Panc1 (cell line): ENCODE data around the gene TGM4. TPM values are rescaled to one million over a fixed set of nuclear protein-coding genes. Genes with fewer than 3 reads are reported as not detected.

Source experiments
- ATAC-seq: fragments of 200-7000 bp; cut with Tn5 transposase; 2 replicates; pipeline ENCODE4 v1.9.1; 2020; ENCODE audit warnings: mild to moderate bottlenecking, moderate library complexity
- BruUV-seq: library from RNA; stranded (reverse); fragments of 400-500 nt; replicated peaks from 2 replicates; lab custom pipeline; 2021; lab: Mats Ljungman, UMichigan
- CTCF ChIA-PET: fragments of 300-600 bp; sonication (Branson Sonifier 250); formaldehyde crosslinking; loops from one replicate; lab custom pipeline; 2022; ENCODE audit warnings: antibody characterized with exemption; lab: Charles Lee
- POLR2A ChIA-PET: fragments of 300-600 bp; sonication (Branson Sonifier 250); formaldehyde crosslinking; loops from one replicate; lab custom pipeline; 2022; ENCODE audit warnings: antibody characterized with exemption; lab: Charles Lee
- DNase-seq: peaks from one replicate; pipeline ENCODE4 v3.0.0-alpha.2; 2010; ENCODE audit warnings: low read depth, low spot score
- H3K27ac ChIP-seq: 2 replicates; pipeline ENCODE4 v1.5.1; 2011; ENCODE audit warnings: mild to moderate bottlenecking, low read length, inconsistent platforms
- H3K27me3 ChIP-seq: fragments of 200-500 bp; sonication (Bioruptor generic); 2 replicates; pipeline ENCODE4 v1.6.0; 2014; ENCODE audit warnings: low read length, inconsistent platforms; ENCODE audit not compliant: control insufficient read depth, insufficient read depth
- H3K36me3 ChIP-seq: fragments of 200-500 bp; sonication (Bioruptor generic); 2 replicates; pipeline ENCODE4 v1.5.1; 2014; ENCODE audit warnings: inconsistent platforms, mild to moderate bottlenecking, low read length, moderate library complexity; ENCODE audit not compliant: control insufficient read depth, insufficient read depth
- H3K4me1 ChIP-seq: 2 replicates; pipeline ENCODE4 v1.5.1; 2011; ENCODE audit warnings: inconsistent platforms, mild to moderate bottlenecking, low read length, moderate library complexity; ENCODE audit not compliant: control insufficient read depth, insufficient read depth
- H3K4me3 ChIP-seq, 2 experiments: 2 replicates each; pipeline ENCODE4 v1.5.1; 2011 to 2012; ENCODE audit warnings: low read depth in 2 of 2, low read length in 2 of 2, mild to moderate bottlenecking in 2 of 2, inconsistent platforms in 1 of 2, moderate library complexity in 1 of 2
- H3K9me3 ChIP-seq: fragments of 200-500 bp; sonication (Bioruptor generic); 2 replicates; pipeline ENCODE4 v1.5.1; 2014; ENCODE audit warnings: low read depth, mild to moderate bottlenecking, inconsistent platforms, low read length, moderate library complexity; ENCODE audit not compliant: control insufficient read depth, insufficient read depth
- CTCF ChIP-seq: fragments of 450-650 bp; IDR thresholded peaks from 2 replicates; pipeline ENCODE4 v1.5.1; 2017; ENCODE audit warnings: mild to moderate bottlenecking
- POLR2AphosphoS5 ChIP-seq: IDR thresholded peaks from 2 replicates; pipeline ENCODE4 v1.6.1; 2012; ENCODE audit warnings: mild to moderate bottlenecking, low read depth, low read length, moderate library complexity
- SIN3A ChIP-seq: IDR thresholded peaks from 2 replicates; pipeline ENCODE4 v1.6.1; 2012; ENCODE audit warnings: low read depth, mild to moderate bottlenecking, low read length, moderate library complexity, borderline replicate concordance; ENCODE audit not compliant: insufficient read depth
- TCF7L2 ChIP-seq: IDR thresholded peaks from 2 replicates; pipeline ENCODE4 v1.6.1; 2011; ENCODE audit warnings: mild to moderate bottlenecking, low read depth, low read length, inconsistent platforms
- in situ Hi-C: cut with HindIII; loops from 2 replicates; pipeline ENCODE4 v1.10.0; 2016; ENCODE audit warnings: low sequenced_read_pairs, low pct_unique_long_range_greater_than_20kb
- intact Hi-C: fragments of 100-400 bp; cut with micrococcal nuclease; formaldehyde crosslinking; loops from one replicate; pipeline ENCODE4 v1.10.0; 2022; ENCODE audit not compliant: unreplicated experiment
- total RNA-seq: library from RNA; stranded (reverse); gene quantifications from one replicate; pipeline ENCODE4 v1.2.1, GENCODE V29; 2021; ENCODE audit not compliant: unreplicated experiment
- TF ChIP-seq, protein P1 (sequence below), 2 experiments: IDR thresholded peaks; 2 replicates each; pipeline ENCODE4 v1.6.1; 2011 to 2012; ENCODE audit warnings: low read depth in 2 of 2, control low read depth in 1 of 2, low read length in 1 of 2, mild to moderate bottlenecking in 1 of 2, moderate library complexity in 1 of 2; ENCODE audit not compliant: insufficient read depth in 1 of 2

Gene TGM4
- total RNA-seq, 1 experiment from 2014 or later, result 0.46 TPM

GRCh38 chr3:44924457-44925084 is 50.2 kb downstream of the TGM4 start:
- CTCF ChIA-PET, result no interaction called here
- H3K4me1 ChIP-seq, result no peaks in the 10 kb centered on the region
- ATAC-seq (no peak), DNase-seq (no peak)
- no TSS peak for BruUV-seq
- no peaks in the 10 kb centered on the region for H3K27me3 ChIP-seq
- POLR2A ChIA-PET, result no interaction called here
- no peaks in the 10 kb centered on the region for H3K9me3 ChIP-seq
- in situ Hi-C loops (no loop called here), intact Hi-C loops (no loop called here)
- TF ChIP-seq SIN3A, result no peak
- no peak for TF ChIP-seq CTCF
- no peak for TF ChIP-seq POLR2AphosphoS5
- TF ChIP-seq, protein P1, sequence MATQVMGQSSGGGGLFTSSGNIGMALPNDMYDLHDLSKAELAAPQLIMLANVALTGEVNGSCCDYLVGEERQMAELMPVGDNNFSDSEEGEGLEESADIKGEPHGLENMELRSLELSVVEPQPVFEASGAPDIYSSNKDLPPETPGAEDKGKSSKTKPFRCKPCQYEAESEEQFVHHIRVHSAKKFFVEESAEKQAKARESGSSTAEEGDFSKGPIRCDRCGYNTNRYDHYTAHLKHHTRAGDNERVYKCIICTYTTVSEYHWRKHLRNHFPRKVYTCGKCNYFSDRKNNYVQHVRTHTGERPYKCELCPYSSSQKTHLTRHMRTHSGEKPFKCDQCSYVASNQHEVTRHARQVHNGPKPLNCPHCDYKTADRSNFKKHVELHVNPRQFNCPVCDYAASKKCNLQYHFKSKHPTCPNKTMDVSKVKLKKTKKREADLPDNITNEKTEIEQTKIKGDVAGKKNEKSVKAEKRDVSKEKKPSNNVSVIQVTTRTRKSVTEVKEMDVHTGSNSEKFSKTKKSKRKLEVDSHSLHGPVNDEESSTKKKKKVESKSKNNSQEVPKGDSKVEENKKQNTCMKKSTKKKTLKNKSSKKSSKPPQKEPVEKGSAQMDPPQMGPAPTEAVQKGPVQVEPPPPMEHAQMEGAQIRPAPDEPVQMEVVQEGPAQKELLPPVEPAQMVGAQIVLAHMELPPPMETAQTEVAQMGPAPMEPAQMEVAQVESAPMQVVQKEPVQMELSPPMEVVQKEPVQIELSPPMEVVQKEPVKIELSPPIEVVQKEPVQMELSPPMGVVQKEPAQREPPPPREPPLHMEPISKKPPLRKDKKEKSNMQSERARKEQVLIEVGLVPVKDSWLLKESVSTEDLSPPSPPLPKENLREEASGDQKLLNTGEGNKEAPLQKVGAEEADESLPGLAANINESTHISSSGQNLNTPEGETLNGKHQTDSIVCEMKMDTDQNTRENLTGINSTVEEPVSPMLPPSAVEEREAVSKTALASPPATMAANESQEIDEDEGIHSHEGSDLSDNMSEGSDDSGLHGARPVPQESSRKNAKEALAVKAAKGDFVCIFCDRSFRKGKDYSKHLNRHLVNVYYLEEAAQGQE (IDR thresholded peaks at IDR 0.05; ENCODE audit: insufficient read depth in 1 of 2, low read depth in 2 of 2, low read length in 1 of 2), result no peak
- no peak for TF ChIP-seq TCF7L2
- no peak overlapping the region for H3K27ac ChIP-seq
- no peak overlapping the region for H3K4me3 ChIP-seq
- H3K36me3 ChIP-seq, result no peaks in the 10 kb centered on the region

- POLR2A ChIA-PET, result no interaction called here
- no peaks in the 10 kb centered on the region for H3K9me3 ChIP-seq
- no peaks in the 10 kb centered on the region for H3K27me3 ChIP-seq
- H3K27ac ChIP-seq, result no peak overlapping the region
- H3K4me3 ChIP-seq, result no peak overlapping the region
- intact Hi-C loops, result no loop called here
- DNase-seq (no peak), ATAC-seq (no peak)
- H3K4me1 ChIP-seq, result no peaks in the 10 kb centered on the region
- in situ Hi-C loops, result no loop called here
- CTCF ChIA-PET, result no interaction called here
- TF ChIP-seq SIN3A (no peak), POLR2AphosphoS5 (no peak), CTCF (no peak; the same call in 1 of the 2 replicates), TCF7L2 (no peak)
- TF ChIP-seq, protein P1 (IDR thresholded peaks at IDR 0.05; ENCODE audit: insufficient read depth in 1 of 2, low read depth in 2 of 2, low read length in 1 of 2), result no peak
- H3K36me3 ChIP-seq, result no peaks in the 10 kb centered on the region
- BruUV-seq, result no TSS peak
Observed at GRCh38 chr3:44926172-44926571, 51.8 kb downstream of the TGM4 start.
